Activated CD8-positive, alpha-beta T cell treated with anti-CD3 and anti-CD28 coated beads for 36 hours (primary cell): Measurements from ENCODE around the gene CA10. TPM values are rescaled to one million over a fixed set of nuclear protein-coding genes. Genes with fewer than 3 reads are reported as not detected.

Experiments used
- ATAC-seq: fragments of 200-7000 bp; cut with Tn5 transposase; one replicate; pipeline ENCODE4 v1.10.0; 2021; ENCODE audit warnings: mild to moderate bottlenecking, moderate library complexity
- CTCF ChIA-PET: fragments of 350-600 bp; sonication (Branson Sonifier 250); formaldehyde crosslinking; loops from one replicate; lab custom pipeline; 2021; ENCODE audit warnings: antibody characterized with exemption; lab: Charles Lee
- POLR2A ChIA-PET: fragments of 350-600 bp; sonication (Branson Sonifier 250); formaldehyde crosslinking; loops from one replicate; lab custom pipeline; 2021; ENCODE audit warnings: antibody characterized with exemption; lab: Charles Lee
- DNase-seq: peaks from one replicate; pipeline ENCODE4 v3.0.0-alpha.2; 2020
- H3K27ac Mint-ChIP-seq: one replicate; pipeline ENCODE4 v1.8.0; 2021; ENCODE audit warnings: mild to moderate bottlenecking, mixed read lengths
- H3K27me3 Mint-ChIP-seq: one replicate; pipeline ENCODE4 v1.8.0; 2021; ENCODE audit warnings: mixed read lengths
- H3K36me3 Mint-ChIP-seq: one replicate; pipeline ENCODE4 v1.8.0; 2021; ENCODE audit warnings: low read depth, mixed read lengths
- H3K4me1 Mint-ChIP-seq: one replicate; pipeline ENCODE4 v1.8.0; 2021; ENCODE audit warnings: low read depth, mixed read lengths
- H3K4me3 Mint-ChIP-seq: one replicate; pipeline ENCODE4 v1.8.0; 2021; ENCODE audit warnings: mild to moderate bottlenecking, moderate library complexity, mixed read lengths
- H3K9me3 Mint-ChIP-seq: one replicate; pipeline ENCODE4 v1.8.0; 2021; ENCODE audit warnings: mixed read lengths
- intact Hi-C: fragments of 100-400 bp; cut with micrococcal nuclease; formaldehyde crosslinking; loops from one replicate; pipeline ENCODE4 v1.10.0; 2022
- total RNA-seq, 2 experiments: library from RNA; stranded (reverse); gene quantifications; one replicate each; pipeline ENCODE4 v1.2.3, GENCODE V29; 2021
- TF ChIP-seq, protein P1 (sequence below): fragments of 200-600 bp; IDR thresholded peaks from one replicate; pipeline ENCODE4 v1.8.0; 2022; ENCODE audit warnings: antibody characterized with exemption, mild to moderate bottlenecking

The CA10 gene
- total RNA-seq, 2 experiments from 2014 or later = not detected

- DNase-seq = no peak
- Mint-ChIP-seq H3K36me3 (no peaks in the 10 kb centered on the region), H3K4me3 (no peak overlapping the region), H3K27ac (no peak overlapping the region), H3K27me3 (peaks cover 6% of the 10 kb centered on the region), H3K9me3 (no peaks in the 10 kb centered on the region), H3K4me1 (no peaks in the 10 kb centered on the region)
- ATAC-seq = no peak
- ChIA-PET POLR2A (no interaction called here), CTCF (interaction anchor here (1.0 kb wide), 1 partner anchor 342 kb away, joined by 3 read pairs; no protein-coding TSS in a partner anchor)
- TF ChIP-seq, protein P1, sequence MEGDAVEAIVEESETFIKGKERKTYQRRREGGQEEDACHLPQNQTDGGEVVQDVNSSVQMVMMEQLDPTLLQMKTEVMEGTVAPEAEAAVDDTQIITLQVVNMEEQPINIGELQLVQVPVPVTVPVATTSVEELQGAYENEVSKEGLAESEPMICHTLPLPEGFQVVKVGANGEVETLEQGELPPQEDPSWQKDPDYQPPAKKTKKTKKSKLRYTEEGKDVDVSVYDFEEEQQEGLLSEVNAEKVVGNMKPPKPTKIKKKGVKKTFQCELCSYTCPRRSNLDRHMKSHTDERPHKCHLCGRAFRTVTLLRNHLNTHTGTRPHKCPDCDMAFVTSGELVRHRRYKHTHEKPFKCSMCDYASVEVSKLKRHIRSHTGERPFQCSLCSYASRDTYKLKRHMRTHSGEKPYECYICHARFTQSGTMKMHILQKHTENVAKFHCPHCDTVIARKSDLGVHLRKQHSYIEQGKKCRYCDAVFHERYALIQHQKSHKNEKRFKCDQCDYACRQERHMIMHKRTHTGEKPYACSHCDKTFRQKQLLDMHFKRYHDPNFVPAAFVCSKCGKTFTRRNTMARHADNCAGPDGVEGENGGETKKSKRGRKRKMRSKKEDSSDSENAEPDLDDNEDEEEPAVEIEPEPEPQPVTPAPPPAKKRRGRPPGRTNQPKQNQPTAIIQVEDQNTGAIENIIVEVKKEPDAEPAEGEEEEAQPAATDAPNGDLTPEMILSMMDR = no peak
- intact Hi-C loops = no loop called here
Observed at GRCh38 chr17:52047086-52047485, 111.4 kb downstream of the CA10 start.

DNA sequence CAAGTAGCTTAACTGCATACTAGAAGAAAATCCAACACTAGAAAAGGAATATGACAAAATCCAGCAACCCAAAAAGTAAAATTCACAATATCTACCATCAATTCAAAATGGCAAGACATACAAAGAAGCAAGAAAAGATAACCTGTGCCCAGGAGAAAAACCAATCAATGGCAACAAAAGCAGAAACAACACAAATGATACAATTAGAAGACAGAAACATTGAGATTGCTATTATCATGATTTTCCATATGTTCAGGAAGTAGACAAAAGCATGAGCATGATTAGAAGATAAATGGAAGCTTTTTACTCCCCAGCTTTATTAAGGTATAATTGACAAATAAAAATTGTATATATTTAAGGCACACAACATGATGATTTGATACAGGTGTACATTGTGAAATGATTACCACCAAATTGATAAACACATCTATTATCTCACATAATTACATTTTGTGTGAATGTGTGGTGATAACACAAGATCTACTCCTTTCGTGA is 117.3 kb downstream of the CA10 start:
- H3K27ac Mint-ChIP-seq = no peak overlapping the region
- no peak overlapping the region for H3K4me3 Mint-ChIP-seq
- H3K9me3 Mint-ChIP-seq = no peaks in the 10 kb centered on the region
- no peak for ATAC-seq
- TF ChIP-seq, protein P1 = no peak
- H3K27me3 Mint-ChIP-seq = peaks cover 4% of the 10 kb centered on the region
- H3K4me1 Mint-ChIP-seq = no peaks in the 10 kb centered on the region
- H3K36me3 Mint-ChIP-seq = no peaks in the 10 kb centered on the region
- intact Hi-C loops = no loop called here
- no peak for DNase-seq
- CTCF ChIA-PET = no interaction called here
- POLR2A ChIA-PET = no interaction called here

DNA sequence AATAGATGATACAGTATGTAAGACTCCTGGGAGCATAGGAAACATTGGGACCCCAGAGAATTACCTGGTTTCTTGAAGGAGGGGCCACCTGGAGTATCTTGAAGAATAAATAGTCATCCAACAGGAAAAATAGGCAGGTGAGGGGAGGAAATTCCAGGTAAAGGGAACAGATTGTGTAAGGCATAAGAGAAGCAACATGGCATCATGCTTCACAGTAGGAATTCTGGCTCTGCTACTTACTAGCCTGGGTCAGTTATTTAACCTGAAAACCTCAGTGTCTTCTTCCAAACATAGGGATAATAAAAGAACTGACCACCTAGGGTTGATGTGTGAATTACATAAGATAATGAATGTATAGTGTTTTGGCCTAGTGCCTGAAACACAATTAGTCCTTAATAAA is 122.1 kb downstream of the CA10 start:
- POLR2A ChIA-PET = no interaction called here
- CTCF ChIA-PET = no interaction called here
- H3K4me1 Mint-ChIP-seq = no peaks in the 10 kb centered on the region
- H3K27ac Mint-ChIP-seq = no peak overlapping the region
- intact Hi-C loops = no loop called here
- H3K36me3 Mint-ChIP-seq = no peaks in the 10 kb centered on the region
- TF ChIP-seq, protein P1 = no peak
- no peak for DNase-seq
- H3K9me3 Mint-ChIP-seq = no peaks in the 10 kb centered on the region
- ATAC-seq = no peak
- H3K4me3 Mint-ChIP-seq = no peak overlapping the region
- no peaks in the 10 kb centered on the region for H3K27me3 Mint-ChIP-seq

GRCh38 chr17:52035336-52035915 is 123.1 kb downstream of the CA10 start:
- ATAC-seq (no peak), DNase-seq (no peak)
- Mint-ChIP-seq H3K9me3 (no peaks in the 10 kb centered on the region), H3K27me3 (no peaks in the 10 kb centered on the region), H3K36me3 (no peaks in the 10 kb centered on the region), H3K4me3 (no peak overlapping the region), H3K27ac (no peak overlapping the region), H3K4me1 (no peaks in the 10 kb centered on the region)
- ChIA-PET CTCF (no interaction called here), POLR2A (no interaction called here)
- TF ChIP-seq, protein P1 = no peak
- intact Hi-C loops = no loop called here

DNA sequence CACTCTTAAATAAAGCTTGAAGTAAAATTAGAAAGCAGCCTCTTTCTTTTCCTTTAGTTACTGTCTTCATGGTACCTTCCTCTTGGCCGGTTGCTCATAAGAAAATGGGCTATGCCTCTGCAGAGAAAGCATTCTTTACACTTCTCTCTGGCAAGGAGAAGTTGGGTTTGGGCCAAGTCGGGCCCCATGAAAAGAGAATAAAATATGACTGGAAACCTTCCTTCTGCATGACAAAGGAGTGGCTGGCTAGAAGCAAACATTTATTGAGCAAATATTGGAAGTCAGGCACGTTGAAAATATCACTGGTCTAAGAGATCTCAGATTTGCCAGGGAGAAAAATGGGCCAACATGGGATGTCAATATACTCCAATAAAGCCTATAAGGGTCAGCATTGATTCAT is 126.1 kb downstream of the CA10 start:
- TF ChIP-seq, protein P1 = no peak
- Mint-ChIP-seq H3K36me3 (no peaks in the 10 kb centered on the region), H3K4me3 (no peak overlapping the region), H3K4me1 (no peaks in the 10 kb centered on the region), H3K27ac (no peak overlapping the region), H3K9me3 (no peaks in the 10 kb centered on the region), H3K27me3 (no peaks in the 10 kb centered on the region)
- DNase-seq = no peak
- intact Hi-C loops = no loop called here
- CTCF ChIA-PET = no interaction called here
- POLR2A ChIA-PET = no interaction called here
- ATAC-seq = no peak
